GM04504 (cell line): Measurements from ENCODE around the gene CNTNAP4.

Experiments
- DNase-seq: peaks from one replicate; pipeline ENCODE4 v3.0.0-alpha.2; 2012; ENCODE audit warnings: low read depth

CNTNAP4 gene

GRCh38 chr16:76276745-76277438, at the start of gene CNTNAP4:
Gene CNTNAP4, plus strand, starts transcription at chr16:76277401. Its CDS starts 262 bp downstream, at chr16:76277663.
- no peak for DNase-seq

- DNase-seq: no peak
These were observed 48.6 kb upstream of the CNTNAP4 start for GRCh38 chr16:76228546-76229146.

- no peak for DNase-seq
These were observed 44.5 kb upstream of the CNTNAP4 start for GRCh38 chr16:76232704-76233103.

GRCh38 chr16:76235025-76235424, 42.2 kb upstream of the CNTNAP4 start:
- no peak for DNase-seq

- no peak for DNase-seq
These were observed 41.8 kb upstream of the CNTNAP4 start for GRCh38 chr16:76235426-76235825.

- DNase-seq: no peak
These were observed 39.7 kb upstream of the CNTNAP4 start for GRCh38 chr16:76237471-76237870.

GRCh38 chr16:76241755-76242154, 35.4 kb upstream of the CNTNAP4 start:
- no peak for DNase-seq

- DNase-seq: no peak
These were observed 33.6 kb upstream of the CNTNAP4 start for GRCh38 chr16:76243620-76244019.

- no peak for DNase-seq
These were observed 30.6 kb upstream of the CNTNAP4 start for GRCh38 chr16:76246587-76246986.

- no peak for DNase-seq
These were observed 11.7 kb upstream of the CNTNAP4 start for GRCh38 chr16:76265434-76266045.

GRCh38 chr16:76268824-76269223, 8.4 kb upstream of the CNTNAP4 start:
- DNase-seq: no peak

- no peak for DNase-seq
These were observed 344 bp downstream of the CNTNAP4 start for GRCh38 chr16:76277460-76278030.

GRCh38 chr16:76278086-76278485, 885 bp downstream of the CNTNAP4 start:
- DNase-seq: no peak

GRCh38 chr16:76278980-76279379, 1.8 kb downstream of the CNTNAP4 start:
- no peak for DNase-seq

GRCh38 chr16:76280421-76281215, 3.4 kb downstream of the CNTNAP4 start:
- no peak for DNase-seq

- no peak for DNase-seq
These were observed 10.3 kb downstream of the CNTNAP4 start for GRCh38 chr16:76287466-76287865.

GRCh38 chr16:76292218-76292617, 15.0 kb downstream of the CNTNAP4 start:
- no peak for DNase-seq

GRCh38 chr16:76293980-76294379, 16.8 kb downstream of the CNTNAP4 start:
- DNase-seq: no peak

- no peak for DNase-seq
These were observed 17.4 kb downstream of the CNTNAP4 start for GRCh38 chr16:76294396-76295214.

- DNase-seq: no peak
These were observed 20.7 kb downstream of the CNTNAP4 start for GRCh38 chr16:76297941-76298340.

GRCh38 chr16:76303637-76304314, 26.6 kb downstream of the CNTNAP4 start:
- no peak for DNase-seq
